ENCODE data around the gene MAP10.

The MAP10 gene, protein sequence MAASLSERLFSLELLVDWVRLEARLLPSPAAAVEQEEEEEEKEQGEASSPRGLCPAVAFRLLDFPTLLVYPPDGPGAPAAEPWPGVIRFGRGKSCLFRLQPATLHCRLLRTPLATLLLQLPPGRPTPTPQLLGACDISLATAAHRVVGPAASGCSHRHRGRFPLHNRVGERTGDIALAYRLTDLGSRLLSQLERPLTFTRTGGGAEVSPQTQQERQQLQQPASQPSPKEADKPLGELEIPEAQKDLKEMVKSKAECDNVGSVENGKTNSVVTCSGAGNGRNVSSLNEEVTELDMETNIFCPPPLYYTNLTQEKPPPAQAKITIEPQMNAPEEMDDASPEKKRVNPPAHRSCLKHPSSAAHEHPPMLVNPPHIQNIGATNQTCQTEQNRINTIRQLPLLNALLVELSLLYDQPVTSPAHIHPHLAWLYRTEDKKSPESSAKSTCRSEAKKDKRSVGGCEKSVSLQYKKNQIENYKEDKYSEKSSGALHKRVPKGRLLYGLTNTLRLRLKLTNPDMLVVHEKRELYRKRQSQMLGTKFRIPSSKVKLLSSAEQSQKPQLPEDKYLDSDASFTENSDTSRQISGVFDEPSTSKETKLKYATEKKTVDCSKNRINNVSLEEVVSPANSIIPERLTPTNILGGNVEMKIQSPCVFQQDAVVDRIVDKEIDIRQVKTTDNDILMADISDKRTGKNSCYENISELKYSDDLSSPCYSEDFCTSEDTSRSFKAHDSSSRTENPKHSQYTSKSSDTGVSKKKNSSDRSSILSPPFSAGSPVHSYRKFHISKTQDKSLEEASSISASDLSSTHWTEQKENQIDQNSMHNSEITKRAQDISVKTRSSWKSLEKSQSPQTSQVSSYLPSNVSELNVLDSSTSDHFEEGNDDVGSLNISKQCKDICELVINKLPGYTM

GRCh38 chr1:232805269-232806185 lies at the start of gene MAP10:
Gene MAP10 (plus strand): TSS chr1:232805416. CDS start chr1:232805450, 34 bp downstream.
- Histone ChIP-seq H3K27ac (ENCODE audit: low read length) (peak within 1 kb of the TSS; percentile 69), H3K9me3 (ENCODE audit: control insufficient read depth in 1 of 2, low read length in 2 of 2) (peaks cover 0 to 16% of the 10 kb centered on the region in 2 donors), H3K36me3 (ENCODE audit: control insufficient read depth in 1 of 2, insufficient read depth in 2 of 2, low read length in 2 of 2) (no peaks in the 10 kb centered on the region), H3K4me1 (ENCODE audit: control insufficient read depth in 1 of 2, insufficient read depth in 2 of 2, low read length in 2 of 2) (peaks cover 5 to 8% of the 10 kb centered on the region in 2 donors), H3K27me3 (ENCODE audit: low read depth, low read length) (no peaks in the 10 kb centered on the region), H3K4me3 (ENCODE audit: low read depth in 1 of 2, low read length in 2 of 2) (peak within 1 kb of the TSS; percentile 75 to 82)

- Histone ChIP-seq H3K36me3 (ENCODE audit: control insufficient read depth in 1 of 2, insufficient read depth in 2 of 2, low read length in 2 of 2) (no peaks in the 10 kb centered on the region), H3K4me1 (ENCODE audit: control insufficient read depth in 1 of 2, insufficient read depth in 2 of 2, low read length in 2 of 2) (peaks cover 23 to 32% of the 10 kb centered on the region in 2 donors), H3K9me3 (ENCODE audit: control insufficient read depth in 1 of 2, low read length in 2 of 2) (no peaks in the 10 kb centered on the region), H3K4me3 (ENCODE audit: low read depth in 1 of 2, low read length in 2 of 2) (no peak overlapping the region), H3K27ac (ENCODE audit: low read length) (no peak overlapping the region), H3K27me3 (ENCODE audit: low read depth, low read length) (no peaks in the 10 kb centered on the region)
Measured at GRCh38 chr1:232764458-232765251, 40.6 kb upstream of the MAP10 start.

DNA sequence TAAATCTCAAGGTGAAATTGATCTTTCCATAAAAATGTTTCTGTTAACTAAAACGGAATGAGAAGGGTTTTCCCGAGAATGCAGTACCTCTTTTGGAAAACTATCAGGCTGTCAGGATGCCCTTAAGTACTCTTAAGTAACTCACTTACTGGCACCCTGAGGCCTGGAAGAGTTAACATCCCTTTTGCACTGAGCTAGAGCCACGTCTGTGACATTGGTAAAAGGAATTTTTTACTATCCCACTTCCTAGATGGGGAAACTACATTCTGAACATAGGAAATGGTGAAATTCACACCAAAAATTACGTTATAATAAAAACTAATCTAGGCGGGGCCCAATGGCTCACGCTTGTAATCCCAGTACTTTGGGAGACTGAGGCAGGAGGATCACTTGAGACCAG lies 39.7 kb upstream of the MAP10 start:
- Histone ChIP-seq H3K27me3 (ENCODE audit: low read depth, low read length) (no peaks in the 10 kb centered on the region), H3K27ac (ENCODE audit: low read length) (no peak overlapping the region), H3K36me3 (ENCODE audit: control insufficient read depth in 1 of 2, insufficient read depth in 2 of 2, low read length in 2 of 2) (no peaks in the 10 kb centered on the region), H3K9me3 (ENCODE audit: control insufficient read depth in 1 of 2, low read length in 2 of 2) (no peaks in the 10 kb centered on the region), H3K4me3 (ENCODE audit: low read depth in 1 of 2, low read length in 2 of 2) (no peak overlapping the region), H3K4me1 (ENCODE audit: control insufficient read depth in 1 of 2, insufficient read depth in 2 of 2, low read length in 2 of 2) (peaks cover 23 to 36% of the 10 kb centered on the region in 2 donors)

GRCh38 chr1:232766241-232766890 lies 38.9 kb upstream of the MAP10 start:
- Histone ChIP-seq H3K4me3 (ENCODE audit: low read depth in 1 of 2, low read length in 2 of 2) (no peak overlapping the region), H3K27me3 (ENCODE audit: low read depth, low read length) (no peaks in the 10 kb centered on the region), H3K27ac (ENCODE audit: low read length) (peak overlapping the region; percentile 50), H3K4me1 (ENCODE audit: control insufficient read depth in 1 of 2, insufficient read depth in 2 of 2, low read length in 2 of 2) (peaks cover 23 to 36% of the 10 kb centered on the region in 2 donors), H3K36me3 (ENCODE audit: control insufficient read depth in 1 of 2, insufficient read depth in 2 of 2, low read length in 2 of 2) (no peaks in the 10 kb centered on the region), H3K9me3 (ENCODE audit: control insufficient read depth in 1 of 2, low read length in 2 of 2) (no peaks in the 10 kb centered on the region)

DNA sequence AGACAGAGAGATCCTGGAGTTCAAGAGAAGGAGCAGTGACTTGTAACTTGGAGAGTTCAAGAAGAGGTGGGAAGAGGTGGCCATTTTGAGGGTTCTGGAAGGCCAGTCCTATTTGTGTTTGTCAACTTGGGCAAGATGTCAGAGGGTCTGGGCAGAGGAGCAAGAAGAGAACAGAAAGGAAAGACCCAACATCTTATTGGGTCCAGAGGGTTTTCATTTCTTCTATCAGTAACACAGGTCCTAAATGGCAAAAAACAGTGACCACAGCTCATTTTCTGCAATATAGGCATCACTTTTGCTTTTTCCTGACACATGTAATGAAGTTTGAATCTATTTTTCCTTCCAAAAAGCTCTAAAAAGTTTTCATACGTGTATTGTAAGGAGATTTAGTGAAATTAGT lies 38.3 kb upstream of the MAP10 start:
- H3K9me3 ChIP-seq (ENCODE audit: control insufficient read depth in 1 of 2, low read length in 2 of 2) = no peaks in the 10 kb centered on the region
- H3K4me1 ChIP-seq (ENCODE audit: control insufficient read depth in 1 of 2, insufficient read depth in 2 of 2, low read length in 2 of 2) = peaks cover 23 to 36% of the 10 kb centered on the region in 2 donors
- peak overlapping the region; percentile 50 for H3K27ac ChIP-seq (ENCODE audit: low read length)

GRCh38 chr1:232767305-232768074 lies 37.7 kb upstream of the MAP10 start:
- H3K9me3 ChIP-seq (ENCODE audit: control insufficient read depth in 1 of 2, low read length in 2 of 2) = no peaks in the 10 kb centered on the region
- no peaks in the 10 kb centered on the region for H3K27me3 ChIP-seq (ENCODE audit: low read depth, low read length)
- peak overlapping the region; percentile 50 for H3K27ac ChIP-seq (ENCODE audit: low read length)
- no peaks in the 10 kb centered on the region for H3K36me3 ChIP-seq (ENCODE audit: control insufficient read depth in 1 of 2, insufficient read depth in 2 of 2, low read length in 2 of 2)
- peaks cover 23 to 36% of the 10 kb centered on the region in 2 donors for H3K4me1 ChIP-seq (ENCODE audit: control insufficient read depth in 1 of 2, insufficient read depth in 2 of 2, low read length in 2 of 2)
- no peak overlapping the region for H3K4me3 ChIP-seq (ENCODE audit: low read depth in 1 of 2, low read length in 2 of 2)

More for the DNA sequence above, 38.3 kb upstream of the MAP10 start:
- no peak overlapping the region for H3K4me3 ChIP-seq (ENCODE audit: low read depth in 1 of 2, low read length in 2 of 2)
- no peaks in the 10 kb centered on the region for H3K27me3 ChIP-seq (ENCODE audit: low read depth, low read length)
- no peaks in the 10 kb centered on the region for H3K36me3 ChIP-seq (ENCODE audit: control insufficient read depth in 1 of 2, insufficient read depth in 2 of 2, low read length in 2 of 2)

GRCh38 chr1:232768793-232769192 lies 36.4 kb upstream of the MAP10 start:
- no peak overlapping the region for H3K27ac ChIP-seq (ENCODE audit: low read length)
- H3K27me3 ChIP-seq (ENCODE audit: low read depth, low read length) = no peaks in the 10 kb centered on the region
- no peaks in the 10 kb centered on the region for H3K9me3 ChIP-seq (ENCODE audit: control insufficient read depth in 1 of 2, low read length in 2 of 2)
- no peak overlapping the region for H3K4me3 ChIP-seq (ENCODE audit: low read depth in 1 of 2, low read length in 2 of 2)
- no peaks in the 10 kb centered on the region for H3K36me3 ChIP-seq (ENCODE audit: control insufficient read depth in 1 of 2, insufficient read depth in 2 of 2, low read length in 2 of 2)
- peaks cover 23 to 36% of the 10 kb centered on the region in 2 donors for H3K4me1 ChIP-seq (ENCODE audit: control insufficient read depth in 1 of 2, insufficient read depth in 2 of 2, low read length in 2 of 2)

DNA sequence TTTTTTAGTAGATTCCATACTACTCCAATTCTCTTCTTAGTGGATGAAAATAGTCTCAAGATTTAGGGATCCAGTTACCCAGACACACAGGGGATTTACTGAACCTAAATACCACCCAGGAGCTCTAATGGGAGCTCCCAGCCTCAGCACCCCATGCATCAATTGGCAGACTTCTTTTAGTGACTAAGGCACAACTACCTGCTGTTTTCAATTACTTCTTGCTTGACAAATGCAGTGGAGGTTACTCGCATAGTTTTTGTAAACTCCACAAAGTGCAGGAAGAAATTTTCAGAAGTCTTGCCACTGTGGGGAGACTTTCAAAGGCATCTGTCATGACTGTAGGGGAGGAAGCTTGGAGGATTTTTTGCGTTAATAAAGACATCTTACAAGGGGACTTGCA lies 35.5 kb upstream of the MAP10 start:
- no peaks in the 10 kb centered on the region for H3K9me3 ChIP-seq (ENCODE audit: control insufficient read depth in 1 of 2, low read length in 2 of 2)
- no peaks in the 10 kb centered on the region for H3K36me3 ChIP-seq (ENCODE audit: control insufficient read depth in 1 of 2, insufficient read depth in 2 of 2, low read length in 2 of 2)
- H3K4me1 ChIP-seq (ENCODE audit: control insufficient read depth in 1 of 2, insufficient read depth in 2 of 2, low read length in 2 of 2) = peaks cover 17 to 34% of the 10 kb centered on the region in 2 donors
- H3K27ac ChIP-seq (ENCODE audit: low read length) = no peak overlapping the region
- no peaks in the 10 kb centered on the region for H3K27me3 ChIP-seq (ENCODE audit: low read depth, low read length)
- H3K4me3 ChIP-seq (ENCODE audit: low read depth in 1 of 2, low read length in 2 of 2) = no peak overlapping the region

DNA sequence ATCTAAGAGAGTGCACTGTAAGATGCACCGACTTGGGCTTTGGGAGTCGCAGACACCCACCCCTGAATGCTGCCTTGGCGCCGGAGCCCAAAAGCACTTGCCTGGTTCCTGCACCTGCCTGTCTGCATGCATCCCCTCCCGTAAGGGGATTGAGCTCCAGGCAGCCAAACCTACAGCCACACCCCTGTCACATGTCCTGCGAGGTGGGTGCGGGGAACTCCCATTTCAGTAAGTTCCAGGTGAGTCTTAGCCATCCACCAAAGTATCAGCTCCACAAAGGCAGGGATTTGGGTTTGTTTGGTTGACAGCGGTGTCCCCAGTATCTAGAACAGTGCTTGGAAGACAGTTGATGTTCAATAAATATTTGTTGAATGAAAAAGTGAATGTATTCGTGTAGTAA lies 31.5 kb upstream of the MAP10 start:
- Histone ChIP-seq H3K4me3 (ENCODE audit: low read depth in 1 of 2, low read length in 2 of 2) (no peak overlapping the region), H3K27me3 (ENCODE audit: low read depth, low read length) (no peaks in the 10 kb centered on the region), H3K4me1 (ENCODE audit: control insufficient read depth in 1 of 2, insufficient read depth in 2 of 2, low read length in 2 of 2) (peaks cover 0 to 5% of the 10 kb centered on the region in 2 donors), H3K9me3 (ENCODE audit: control insufficient read depth in 1 of 2, low read length in 2 of 2) (no peaks in the 10 kb centered on the region), H3K36me3 (ENCODE audit: control insufficient read depth in 1 of 2, insufficient read depth in 2 of 2, low read length in 2 of 2) (no peaks in the 10 kb centered on the region), H3K27ac (ENCODE audit: low read length) (no peak overlapping the region)

Data from muscle layer of duodenum (tissue), 2 donors.